H1 (cell line): ENCODE measurements around the gene INSIG1. TPM values are rescaled to one million over a fixed set of nuclear protein-coding genes. Genes with fewer than 3 reads are reported as not detected.

Source experiments
- CTCF ChIA-PET: fragments of 300-600 bp; sonication (Branson Sonifier 250); formaldehyde crosslinking; loops from one replicate; lab custom pipeline; 2021; ENCODE audit not compliant: partially characterized antibody; lab: Charles Lee
- POLR2A ChIA-PET: fragments of 300-600 bp; sonication (Branson Sonifier 250); formaldehyde crosslinking; loops from one replicate; lab custom pipeline; 2021; ENCODE audit warnings: inconsistent platforms; ENCODE audit not compliant: partially characterized antibody; lab: Charles Lee
- DNase-seq, 2 experiments: peaks; one replicate each; pipeline versions ENCODE4 v3.0.0 to v3.0.0-alpha.2; 2010 to 2022; ENCODE audit warnings: low spot score in 2 of 2, low read depth in 1 of 2, mixed read lengths in 1 of 2
- FAIRE-seq: peaks from 2 replicates; lab custom pipeline; 2011; peaks lifted over from hg19 to GRCh38; lab: Jason Lieb, UNC
- H2AFZ ChIP-seq: 2 replicates; pipeline ENCODE4 v1.8.1; 2012; ENCODE audit warnings: low read length, inconsistent platforms
- H2AK5ac ChIP-seq: 2 replicates; pipeline ENCODE4 v1.6.1; 2013; ENCODE audit warnings: low read depth, low read length
- H2BK120ac ChIP-seq: replicated peaks from 2 replicates; pipeline ENCODE3; 2013; ENCODE audit warnings: low read depth, low read length, inconsistent platforms
- H2BK12ac ChIP-seq: 2 replicates; pipeline ENCODE4 v1.6.1; 2013; ENCODE audit warnings: low read depth, low read length
- H2BK15ac ChIP-seq: 2 replicates; pipeline ENCODE4 v1.6.1; 2013; ENCODE audit warnings: low read length
- H2BK20ac ChIP-seq: 2 replicates; pipeline ENCODE4 v1.6.1; 2013; ENCODE audit warnings: low read length
- H2BK5ac ChIP-seq: 2 replicates; pipeline ENCODE4 v1.6.1; 2013; ENCODE audit warnings: low read depth, low read length
- H3K14ac ChIP-seq: 2 replicates; pipeline ENCODE4 v1.6.1; 2013; ENCODE audit warnings: inconsistent platforms; ENCODE audit not compliant: insufficient read length
- H3K18ac ChIP-seq: 2 replicates; pipeline ENCODE4 v1.6.1; 2013; ENCODE audit warnings: low read length; ENCODE audit errors: extremely low read depth
- H3K23ac ChIP-seq: 2 replicates; pipeline ENCODE4 v1.6.1; 2013; ENCODE audit warnings: inconsistent platforms; ENCODE audit not compliant: insufficient read length
- H3K23me2 ChIP-seq: 2 replicates; pipeline ENCODE4 v1.6.1; 2013; ENCODE audit warnings: low read depth, low read length
- H3K27ac ChIP-seq: 2 replicates; pipeline ENCODE4 v1.6.1; 2011; ENCODE audit warnings: low read depth, low read length, inconsistent platforms
- H3K27me3 ChIP-seq, 4 experiments: replicated peaks in 1 of 4; 1 replicate in 1 of 4; 2 replicates in 3 of 4; pipeline versions ENCODE4 v1.6.1 to v1.8.1; 2011 to 2013; ENCODE audit warnings: low read length in 3 of 4, mild to moderate bottlenecking in 3 of 4, inconsistent platforms in 2 of 4, mixed read lengths in 2 of 4, moderate library complexity in 1 of 4; ENCODE audit not compliant: control insufficient read depth in 3 of 4, insufficient read depth in 3 of 4; ENCODE audit errors: extremely low read depth in 1 of 4
- H3K36me3 ChIP-seq, 4 experiments: 2 replicates each; pipeline versions ENCODE4 v1.6.1 to v1.8.1; 2011 to 2013; ENCODE audit warnings: mild to moderate bottlenecking in 4 of 4, low read length in 3 of 4, moderate library complexity in 2 of 4, control low read depth in 1 of 4, inconsistent platforms in 1 of 4; ENCODE audit not compliant: insufficient read depth in 4 of 4, control insufficient read depth in 2 of 4
- H3K4ac ChIP-seq: replicated peaks from 2 replicates; pipeline ENCODE3; 2013; ENCODE audit warnings: low read length, low read depth, mixed read lengths, inconsistent platforms; ENCODE audit not compliant: insufficient read length
- H3K4me1 ChIP-seq, 4 experiments: replicated peaks in 1 of 4; 1 replicate in 1 of 4; 2 replicates in 3 of 4; pipeline versions ENCODE4 v1.6.1 to v1.8.1; 2011 to 2013; ENCODE audit warnings: low read length in 3 of 4, inconsistent platforms in 2 of 4, mixed read lengths in 1 of 4; ENCODE audit not compliant: insufficient read depth in 4 of 4, control insufficient read depth in 3 of 4
- H3K4me2 ChIP-seq, 2 experiments: 2 replicates each; pipeline versions ENCODE4 v1.6.1 to v1.8.1; 2011 to 2013; ENCODE audit warnings: low read depth in 2 of 2, low read length in 2 of 2, control low read depth in 1 of 2, inconsistent platforms in 1 of 2, mild to moderate bottlenecking in 1 of 2; ENCODE audit not compliant: insufficient read depth in 1 of 2
- H3K4me3 ChIP-seq, 4 experiments: fragments of 200-600, 300-600 bp in 1 of 4; sonication (generic), shearing (Covaris generic), sonication (Bioruptor Twin) in 1 of 4; 2 replicates each; pipeline versions ENCODE4 v1.5.1 to v1.8.1; 2011 to 2016; ENCODE audit warnings: low read length in 4 of 4, low read depth in 3 of 4, control low read depth in 2 of 4, inconsistent platforms in 2 of 4, mild to moderate bottlenecking in 2 of 4, mixed read lengths in 1 of 4, moderate library complexity in 1 of 4; ENCODE audit not compliant: insufficient read depth in 2 of 4; ENCODE audit errors: extremely low read depth in 1 of 4
- H3K56ac ChIP-seq: replicated peaks from 2 replicates; pipeline ENCODE3; 2013; ENCODE audit warnings: low read depth, mild to moderate bottlenecking, mixed read lengths, low read length, inconsistent platforms; ENCODE audit not compliant: insufficient read length
- H3K79me1 ChIP-seq: 2 replicates; pipeline ENCODE4 v1.6.1; 2013; ENCODE audit warnings: low read depth, low read length, control low read depth
- H3K79me2 ChIP-seq, 2 experiments: 2 replicates each; pipeline versions ENCODE4 v1.6.1 to v1.8.1; 2012 to 2013; ENCODE audit warnings: low read length in 2 of 2, mild to moderate bottlenecking in 2 of 2, inconsistent platforms in 1 of 2; ENCODE audit not compliant: insufficient read depth in 2 of 2, control insufficient read depth in 1 of 2
- H3K9ac ChIP-seq, 4 experiments: replicated peaks in 1 of 4; 1 replicate in 1 of 4; 2 replicates in 3 of 4; pipeline versions ENCODE4 v1.6.1 to v1.8.1; 2011 to 2013; ENCODE audit warnings: low read depth in 3 of 4, low read length in 3 of 4, control low read depth in 2 of 4, mild to moderate bottlenecking in 2 of 4, moderate library complexity in 2 of 4, inconsistent platforms in 1 of 4; ENCODE audit errors: extremely low read depth in 1 of 4
- H3K9me3 ChIP-seq, 2 experiments: 2 replicates each; pipeline versions ENCODE4 v1.6.1 to v1.8.1; 2012 to 2013; ENCODE audit warnings: mild to moderate bottlenecking in 2 of 2, moderate library complexity in 2 of 2, control low read depth in 1 of 2, inconsistent platforms in 1 of 2, low read depth in 1 of 2, low read length in 1 of 2, mixed read lengths in 1 of 2; ENCODE audit not compliant: insufficient read depth in 2 of 2
- H4K20me1 ChIP-seq, 2 experiments: replicated peaks in 1 of 2; 2 replicates each; pipeline versions ENCODE3 to v1.8.1; 2011 to 2013; ENCODE audit warnings: inconsistent platforms in 2 of 2, low read length in 2 of 2, mild to moderate bottlenecking in 1 of 2; ENCODE audit not compliant: insufficient read depth in 2 of 2, control insufficient read depth in 1 of 2
- H4K5ac ChIP-seq: 2 replicates; pipeline ENCODE4 v1.6.1; 2013; ENCODE audit warnings: low read length, low read depth, mixed read lengths, inconsistent platforms; ENCODE audit not compliant: insufficient read length
- H4K8ac ChIP-seq: 2 replicates; pipeline ENCODE4 v1.8.0; 2013; ENCODE audit warnings: mild to moderate bottlenecking, moderate library complexity, low read length, inconsistent platforms; ENCODE audit not compliant: insufficient read depth; ENCODE audit errors: extremely low read depth
- H4K91ac ChIP-seq: replicated peaks from 2 replicates; pipeline ENCODE3; 2013; ENCODE audit warnings: low read length, mixed read lengths, inconsistent platforms; ENCODE audit not compliant: insufficient read length
- SP4 ChIP-seq: IDR thresholded peaks from 2 replicates; pipeline ENCODE4 v1.6.1; 2012; ENCODE audit warnings: low read length, inconsistent platforms
- SUZ12 ChIP-seq: fragments of 200-600 bp; sonication (generic); IDR thresholded peaks from 2 replicates; pipeline ENCODE4 v1.6.1; 2012; ENCODE audit warnings: mild to moderate bottlenecking, inconsistent platforms, low read length, moderate library complexity, mixed read lengths
- WGBS, 2 experiments: shearing (Covaris generic) in 1 of 2; methylation state at CpG; one replicate each; pipeline versions ENCODE4 v1.1.6 to v1.1.7; 2013 to 2015; ENCODE audit warnings: low lambda C conversion rate in 2 of 2, mixed read lengths in 2 of 2, inconsistent platforms in 1 of 2, low coverage in 1 of 2, missing lambda C conversion rate in 1 of 2; ENCODE audit not compliant: insufficient replicate concordance in 2 of 2, insufficient coverage in 1 of 2, insufficient read length in 1 of 2; ENCODE audit errors: extremely low coverage in 1 of 2, missing lambda C conversion rate in 1 of 2; 5-methylcytosine and 5-hydroxymethylcytosine counted together
- polyA plus RNA-seq, 7 experiments: library from polyadenylated mRNA; depleted of rRNA in 3 of 7; stranded (reverse) in 5 of 7; unstranded in 2 of 7; fragments of >200 nt in 5 of 7; fragments of 200-250 nt in 2 of 7; gene quantifications; 1 replicate in 5 of 7; 2 replicates in 1 of 7; 4 replicates in 1 of 7; pipeline versions ENCODE4 v1.2.1 to v1.2.3, GENCODE V29; 2011 to 2013; ENCODE audit warnings: missing spikeins in 2 of 7, mixed read lengths in 2 of 7
- total RNA-seq: library from RNA; stranded (reverse); fragmentation: NEBNext Ultra II Directional; extraction: Animal tissue kit (Norgen Biotek cat#: 25700); gene quantifications from 2 replicates; pipeline ENCODE4 v1.2.1, GENCODE V29; 2021

The INSIG1 gene
- total and polyA plus RNA-seq, 2 of the 8 experiments (the other 6 are each of a cell fraction or from before 2014, with no cell fraction given) = 40.0 to 58.4 TPM

DNA sequence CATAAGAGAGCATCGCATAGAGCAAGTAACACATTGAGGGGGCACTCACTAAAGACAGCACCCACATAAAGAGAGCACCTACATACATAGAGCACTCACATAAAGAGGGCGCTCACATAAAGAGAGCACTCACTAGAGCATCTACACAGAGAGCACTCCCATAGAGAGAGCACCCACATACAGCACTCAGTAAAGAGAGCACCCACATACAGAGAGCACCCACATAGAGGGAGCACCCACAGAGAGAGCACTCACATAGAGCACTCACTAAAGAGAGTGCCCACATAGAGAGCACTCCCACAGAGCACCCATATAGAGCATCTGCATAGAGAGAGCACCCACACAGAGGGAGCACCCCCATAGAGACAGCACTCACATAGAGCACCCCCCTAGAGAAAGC, 47.8 kb downstream of the INSIG1 start:
- H2BK15ac ChIP-seq = no peak overlapping the region
- H4K91ac ChIP-seq = no peak overlapping the region
- 0 out of 2 replicates have a peak overlapping the region, but pooled peaks have one; percentile 19 for H2AFZ ChIP-seq
- H3K4me2 ChIP-seq = peak overlapping the region; percentile 25 to 67; a peak in 3 of 4 replicates
- no peak overlapping the region for H2BK20ac ChIP-seq
- POLR2A ChIA-PET = no interaction called here
- H3K23ac ChIP-seq = no peak overlapping the region
- H4K8ac ChIP-seq = no peak overlapping the region
- H3K9me3 ChIP-seq = no peaks in the 10 kb centered on the region
- H3K4me3 ChIP-seq = peak overlapping the region in 1 of 4 experiments; percentile 66; a peak in 2 of 8 replicates
- no peak overlapping the region for H2BK5ac ChIP-seq
- no peak overlapping the region for H3K9ac ChIP-seq
- CTCF ChIA-PET = interaction anchor here (0.6 to 4.1 kb wide), 42 partner anchors 8 to 1713 kb away, joined by 3 to 21 read pairs (median 4); partner anchors contain the start of gene HTR5A
- no peaks in the 10 kb centered on the region for H3K36me3 ChIP-seq
- no peak overlapping the region for H3K4ac ChIP-seq
- no peak overlapping the region for H3K56ac ChIP-seq
- DNase-seq (no peak), FAIRE-seq (no peak)
- H3K4me1 ChIP-seq = peaks cover 0 to 8% (median 2%) of the 10 kb centered on the region in 4 experiments; a peak in 3 of 7 replicates
- no peak overlapping the region for H4K5ac ChIP-seq
- no peaks in the 10 kb centered on the region for H3K23me2 ChIP-seq
- peaks cover 4 to 14% (median 6%) of the 10 kb centered on the region in 4 experiments; a peak in 6 of 7 replicates for H3K27me3 ChIP-seq
- H2AK5ac ChIP-seq = no peak overlapping the region
- H3K14ac ChIP-seq = no peak overlapping the region
- no peak overlapping the region for H3K27ac ChIP-seq
- no peaks in the 10 kb centered on the region for H4K20me1 ChIP-seq
- no peak overlapping the region for H2BK120ac ChIP-seq
- no peaks in the 10 kb centered on the region for H3K79me1 ChIP-seq
- no peak overlapping the region for H2BK12ac ChIP-seq
- TF ChIP-seq SUZ12 (0 out of 2 replicates have a peak, but pooled peaks have one; percentile 12), SP4 (no peak)
- TF ChIP-seq, all 59 proteins: peak for 1
- no peak overlapping the region for H3K18ac ChIP-seq
- WGBS, 2 experiments = 52% methylated on average over 2 of the region's 2 CpGs; no CpG with 5 or more reads in 1 of the 2 experiments
- H3K79me2 ChIP-seq = no peaks in the 10 kb centered on the region
